HUES48 (cell line): ENCODE data around the gene CARF.
"Not testable (repeated sequence)": the region's sequence is repeated elsewhere in the genome, so short reads cannot be mapped to it uniquely, and the experiment has no call there.

Source experiments
- H3K27ac ChIP-seq: one replicate; pipeline ENCODE4 v1.7.0; 2013; ENCODE audit warnings: low read depth, low read length, inconsistent platforms
- H3K27me3 ChIP-seq: 2 replicates; pipeline ENCODE4 v1.6.1; 2013; ENCODE audit warnings: mild to moderate bottlenecking, low read length; ENCODE audit not compliant: control insufficient read depth, insufficient read depth
- H3K36me3 ChIP-seq: 2 replicates; pipeline ENCODE4 v1.6.1; 2013; ENCODE audit warnings: low read length; ENCODE audit not compliant: control insufficient read depth, insufficient read depth
- H3K4me1 ChIP-seq: 2 replicates; pipeline ENCODE4 v1.6.1; 2013; ENCODE audit warnings: mild to moderate bottlenecking, low read length; ENCODE audit not compliant: control insufficient read depth, insufficient read depth
- H3K4me3 ChIP-seq: 2 replicates; pipeline ENCODE4 v1.5.1; 2013; ENCODE audit warnings: mild to moderate bottlenecking, low read depth, low read length
- H3K9ac ChIP-seq: 2 replicates; pipeline ENCODE4 v1.6.1; 2013; ENCODE audit warnings: mild to moderate bottlenecking, low read depth, low read length, moderate library complexity
- H3K9me3 ChIP-seq: 2 replicates; pipeline ENCODE4 v1.6.1; 2013; ENCODE audit warnings: low read length; ENCODE audit not compliant: control insufficient read depth, insufficient read depth

CARF gene

GRCh38 chr2:202911512-202912341, at the start of gene CARF, which contains the start of gene WDR12:
Gene CARF (plus strand): TSS chr2:202912275. CDS start chr2:202941903, 29,628 bp downstream.
Gene WDR12 (minus strand): TSS chr2:202911673. CDS start chr2:202911476, 197 bp downstream.
- no peaks in the 10 kb centered on the region for H3K4me1 ChIP-seq
- H3K9me3 ChIP-seq, result no peaks in the 10 kb centered on the region
- no peaks in the 10 kb centered on the region for H3K27me3 ChIP-seq
- H3K9ac ChIP-seq, result peak within 1 kb of the TSS; percentile 88
- peak within 1 kb of the TSS; percentile 92 for H3K27ac ChIP-seq
- peaks cover 12% of the 10 kb centered on the region for H3K36me3 ChIP-seq
- peak within 1 kb of the TSS; percentile 99 for H3K4me3 ChIP-seq

GRCh38 chr2:202870431-202871299, 41.4 kb upstream of the CARF start:
- Histone ChIP-seq H3K4me3 (peak overlapping the region; percentile 61), H3K27ac (peak overlapping the region; percentile 75), H3K9ac (peak overlapping the region; percentile 70), H3K27me3 (no peaks in the 10 kb centered on the region), H3K4me1 (no peaks in the 10 kb centered on the region), H3K9me3 (no peaks in the 10 kb centered on the region), H3K36me3 (no peaks in the 10 kb centered on the region)

- Histone ChIP-seq H3K27ac (peak within 1 kb of the TSS; percentile 75), H3K4me3 (peak within 1 kb of the TSS; percentile 61), H3K9ac (peak within 1 kb of the TSS; percentile 70), H3K36me3 (no peaks in the 10 kb centered on the region), H3K4me1 (no peaks in the 10 kb centered on the region), H3K9me3 (no peaks in the 10 kb centered on the region), H3K27me3 (no peaks in the 10 kb centered on the region)
Measured at GRCh38 chr2:202871300-202872141, 40.6 kb upstream of the CARF start, which contains the start of gene ICA1L. Gene ICA1L (minus strand): TSS chr2:202871766. CDS start chr2:202829009, 42,757 bp downstream.

GRCh38 chr2:202877699-202878098, 34.4 kb upstream of the CARF start:
- no peak overlapping the region for H3K4me3 ChIP-seq
- peaks cover 45% of the 10 kb centered on the region for H3K36me3 ChIP-seq
- no peak overlapping the region for H3K27ac ChIP-seq
- no peaks in the 10 kb centered on the region for H3K4me1 ChIP-seq
- no peak overlapping the region for H3K9ac ChIP-seq
- H3K27me3 ChIP-seq, result no peaks in the 10 kb centered on the region
- H3K9me3 ChIP-seq, result no peaks in the 10 kb centered on the region

GRCh38 chr2:202881570-202881969, 30.5 kb upstream of the CARF start:
- Histone ChIP-seq H3K9ac (no peak overlapping the region), H3K27me3 (no peaks in the 10 kb centered on the region), H3K36me3 (peaks cover 80% of the 10 kb centered on the region), H3K4me1 (no peaks in the 10 kb centered on the region), H3K9me3 (no peaks in the 10 kb centered on the region), H3K4me3 (no peak overlapping the region), H3K27ac (no peak overlapping the region)

- Histone ChIP-seq H3K9ac (no peak overlapping the region), H3K4me3 (no peak overlapping the region), H3K27me3 (no peaks in the 10 kb centered on the region), H3K9me3 (no peaks in the 10 kb centered on the region), H3K4me1 (no peaks in the 10 kb centered on the region), H3K36me3 (peaks cover 86% of the 10 kb centered on the region), H3K27ac (no peak overlapping the region)
Measured at GRCh38 chr2:202883987-202884675, 27.9 kb upstream of the CARF start.

GRCh38 chr2:202885190-202885589, 26.9 kb upstream of the CARF start:
- H3K9me3 ChIP-seq, result no peaks in the 10 kb centered on the region
- H3K27me3 ChIP-seq, result no peaks in the 10 kb centered on the region
- H3K4me1 ChIP-seq, result no peaks in the 10 kb centered on the region
- no peak overlapping the region for H3K9ac ChIP-seq
- peaks cover 89% of the 10 kb centered on the region for H3K36me3 ChIP-seq
- H3K4me3 ChIP-seq, result no peak overlapping the region
- no peak overlapping the region for H3K27ac ChIP-seq

- H3K36me3 ChIP-seq, result peaks cover 49% of the 10 kb centered on the region
Measured at GRCh38 chr2:202905507-202905906, 6.6 kb upstream of the CARF start.

GRCh38 chr2:202908186-202908585, 3.9 kb upstream of the CARF start:
- no peak overlapping the region for H3K27ac ChIP-seq
- no peaks in the 10 kb centered on the region for H3K27me3 ChIP-seq
- H3K9me3 ChIP-seq, result no peaks in the 10 kb centered on the region
- H3K4me3 ChIP-seq, result no peak overlapping the region
- no peak overlapping the region for H3K9ac ChIP-seq
- H3K4me1 ChIP-seq, result no peaks in the 10 kb centered on the region
- peaks cover 28% of the 10 kb centered on the region for H3K36me3 ChIP-seq

More at GRCh38 chr2:202905507-202905906, 6.6 kb upstream of the CARF start:
- not testable (repeated sequence) for H3K27ac ChIP-seq, H3K4me1 ChIP-seq, H3K9me3 ChIP-seq, H3K4me3 ChIP-seq, H3K9ac ChIP-seq, H3K27me3 ChIP-seq
